A673 (cell line): ENCODE results near the gene SPATS1. TPM values are rescaled to one million over a fixed set of nuclear protein-coding genes. Genes with fewer than 3 reads are reported as not detected.

Experiments
- BruUV-seq: library from RNA; stranded (reverse); fragments of 400-500 nt; replicated peaks from 2 replicates; lab custom pipeline; 2021; lab: Mats Ljungman, UMichigan
- CTCF ChIA-PET: fragments of 300-600 bp; sonication (Branson Sonifier 250); formaldehyde crosslinking; loops from one replicate; lab custom pipeline; 2022; ENCODE audit warnings: antibody characterized with exemption; lab: Charles Lee
- POLR2A ChIA-PET: fragments of 300-600 bp; sonication (Branson Sonifier 250); formaldehyde crosslinking; loops from one replicate; lab custom pipeline; 2022; ENCODE audit warnings: antibody characterized with exemption; ENCODE audit not compliant: low non-redundant PET; lab: Charles Lee
- DNase-seq: peaks from one replicate; pipeline ENCODE4 v3.0.0-alpha.2; 2015; ENCODE audit warnings: low spot score
- H3K27ac ChIP-seq: fragments of 200-600 bp; sonication (generic); 2 replicates; pipeline ENCODE4 v1.5.1; 2016; ENCODE audit warnings: mixed run types, low read depth, mild to moderate bottlenecking, mixed read lengths, antibody characterized with exemption, low read length; ENCODE audit not compliant: poor library complexity, severe bottlenecking
- H3K27me3 ChIP-seq: fragments of 200-600 bp; sonication (generic); replicated peaks from 2 replicates; pipeline ENCODE4 v1.6.1; 2017; ENCODE audit warnings: mixed run types, low read depth, mild to moderate bottlenecking, mixed read lengths, antibody characterized with exemption, low read length; ENCODE audit not compliant: insufficient read depth, poor library complexity
- H3K36me3 ChIP-seq: fragments of 200-600 bp; sonication (generic); 2 replicates; pipeline ENCODE4 v1.6.1; 2016; ENCODE audit warnings: mixed run types, mild to moderate bottlenecking, mixed read lengths, antibody characterized with exemption, low read length; ENCODE audit not compliant: insufficient read depth, poor library complexity, severe bottlenecking
- H3K4me1 ChIP-seq: fragments of 200-600 bp; sonication (generic); 2 replicates; pipeline ENCODE4 v1.6.1; 2017; ENCODE audit warnings: mixed run types, mild to moderate bottlenecking, mixed read lengths, antibody characterized with exemption, low read length; ENCODE audit not compliant: insufficient read depth, poor library complexity, severe bottlenecking
- H3K4me3 ChIP-seq: fragments of 200-600 bp; sonication (generic); 2 replicates; pipeline ENCODE4 v1.5.1; 2016; ENCODE audit warnings: low read depth, mixed run types, mild to moderate bottlenecking, mixed read lengths, low read length; ENCODE audit not compliant: poor library complexity, severe bottlenecking
- H3K9me3 ChIP-seq: fragments of 200-600 bp; sonication (generic); 2 replicates; pipeline ENCODE4 v1.6.1; 2016; ENCODE audit warnings: mixed run types, low read depth, mild to moderate bottlenecking, mixed read lengths, antibody characterized with exemption, low read length; ENCODE audit not compliant: poor library complexity, severe bottlenecking
- CTCF ChIP-seq: fragments of 300-800, 200-600 bp; sonication (generic); conservative IDR thresholded peaks from 2 replicates; pipeline ENCODE4 v1.5.1; 2017; ENCODE audit warnings: low read depth, mild to moderate bottlenecking, antibody characterized with exemption, low read length, moderate library complexity, mixed read lengths
- EZH2 ChIP-seq: fragments of 200-600 bp; sonication (generic); IDR thresholded peaks from 2 replicates; pipeline ENCODE4 v1.6.1; 2017; ENCODE audit warnings: borderline replicate concordance, low read depth, mild to moderate bottlenecking, mixed read lengths, antibody characterized with exemption, low read length; ENCODE audit not compliant: poor library complexity, severe bottlenecking
- intact Hi-C: fragments of 100-400 bp; cut with micrococcal nuclease; formaldehyde crosslinking; loops from one replicate; pipeline ENCODE4 v1.10.0; 2022; ENCODE audit not compliant: unreplicated experiment
- total RNA-seq: library from RNA; stranded (reverse); gene quantifications from 2 replicates; pipeline ENCODE4 v1.2.3, GENCODE V29; 2021

The SPATS1 gene
- total RNA-seq, 1 experiment from 2014 or later, result not detected

DNA sequence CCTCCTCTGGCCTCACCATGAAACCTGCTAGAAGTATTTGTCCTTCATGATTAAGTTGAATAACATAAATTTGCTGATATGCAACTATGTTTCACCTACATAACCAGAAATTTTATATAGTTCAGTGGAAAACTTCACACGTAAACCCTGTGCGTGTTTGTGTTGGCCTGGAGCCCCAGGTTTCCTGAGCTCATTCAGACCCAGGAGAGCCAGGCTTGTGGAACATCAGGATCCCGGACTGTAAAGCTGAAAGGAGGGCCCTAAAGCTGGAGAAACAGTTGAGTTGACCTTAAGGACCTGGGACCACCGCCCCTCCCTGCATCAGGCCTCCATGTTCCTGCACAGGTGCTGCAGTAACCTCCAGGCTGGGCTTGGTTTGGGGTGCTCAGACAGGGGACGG is 3.1 kb upstream of the SPATS1 start:
- H3K4me1 ChIP-seq, result no peaks in the 10 kb centered on the region
- no peak overlapping the region for H3K27ac ChIP-seq
- no peak for TF ChIP-seq EZH2
- TF ChIP-seq CTCF, result no peak
- no TSS peak for BruUV-seq
- ChIA-PET CTCF (interaction anchor here (1.0 to 1.2 kb wide), 2 partner anchors 26 to 71 kb away, joined by 4 to 9 read pairs; partner anchors contain the start of gene AARS2), POLR2A (no interaction called here)
- intact Hi-C loops, result loop anchor here (2.0 kb wide), 1 partner anchor 166 kb away; no protein-coding TSS in a partner anchor
- H3K4me3 ChIP-seq, result no peak overlapping the region
- DNase-seq, result no peak
- H3K9me3 ChIP-seq, result no peaks in the 10 kb centered on the region
- peaks cover 30% of the 10 kb centered on the region for H3K27me3 ChIP-seq
- no peaks in the 10 kb centered on the region for H3K36me3 ChIP-seq

GRCh38 chr6:44339763-44340625 is 2.5 kb upstream of the SPATS1 start:
- no peaks in the 10 kb centered on the region for H3K36me3 ChIP-seq
- no peak overlapping the region for H3K4me3 ChIP-seq
- intact Hi-C loops, result loop anchor here (2.0 kb wide), 1 partner anchor 167 kb away; no protein-coding TSS in a partner anchor
- no TSS peak for BruUV-seq
- no peaks in the 10 kb centered on the region for H3K9me3 ChIP-seq
- no peak for DNase-seq
- H3K4me1 ChIP-seq, result no peaks in the 10 kb centered on the region
- POLR2A ChIA-PET, result no interaction called here
- CTCF ChIA-PET, result interaction anchor here (1.0 to 1.2 kb wide), 2 partner anchors 27 to 72 kb away, joined by 4 to 9 read pairs; partner anchors contain the start of gene AARS2
- H3K27ac ChIP-seq, result no peak overlapping the region
- H3K27me3 ChIP-seq, result peaks cover 36% of the 10 kb centered on the region
- TF ChIP-seq EZH2 (no peak), CTCF (no peak)

- no peak overlapping the region for H3K4me3 ChIP-seq
- H3K27ac ChIP-seq, result no peak overlapping the region
- intact Hi-C loops, result no loop called here
- no peaks in the 10 kb centered on the region for H3K9me3 ChIP-seq
- POLR2A ChIA-PET, result no interaction called here
- no peak for DNase-seq
- TF ChIP-seq EZH2, result no peak
- no peak for TF ChIP-seq CTCF
- H3K36me3 ChIP-seq, result no peaks in the 10 kb centered on the region
- no peaks in the 10 kb centered on the region for H3K4me1 ChIP-seq
- CTCF ChIA-PET, result no interaction called here
- peaks cover 36% of the 10 kb centered on the region for H3K27me3 ChIP-seq
- no TSS peak for BruUV-seq
Observed at GRCh38 chr6:44341095-44341890, 1.2 kb upstream of the SPATS1 start.
